Right hindlimb (tissue), 1 donor: ENCODE data around the gene TSR3.

Source experiments
- DNase-seq: peaks from one replicate; pipeline ENCODE4 v3.0.0-alpha.2; 2018

Gene TSR3

DNA sequence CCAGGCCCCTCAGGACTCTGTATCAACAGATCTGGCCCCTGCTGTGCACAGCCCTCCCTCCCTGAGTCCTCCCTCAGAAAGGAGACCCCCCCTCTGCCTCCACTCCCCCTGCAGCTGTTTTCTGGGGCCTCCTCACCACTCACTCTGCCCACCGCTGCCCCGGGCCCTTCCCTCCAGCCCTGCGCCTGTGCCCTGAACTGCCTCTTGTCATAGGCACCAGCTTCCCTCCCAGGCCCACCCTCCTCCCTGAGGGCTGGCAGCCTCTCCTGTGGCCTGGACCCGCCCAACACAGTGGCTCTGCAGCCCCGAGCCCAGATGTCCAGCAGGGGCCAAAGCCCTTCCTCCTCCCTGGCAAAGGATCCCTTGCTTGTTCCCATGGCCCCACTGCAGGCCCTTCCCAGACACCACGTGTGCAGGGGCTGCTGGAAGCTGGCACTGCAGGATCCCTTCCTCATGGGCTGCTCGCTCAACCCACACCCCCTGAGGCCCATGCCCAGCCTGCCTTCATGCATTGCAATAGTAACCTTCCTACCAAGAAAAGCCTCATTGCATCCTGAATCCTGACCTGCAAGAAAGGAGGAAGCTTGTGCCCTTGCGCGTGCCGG is 25.8 kb upstream of the TSR3 start:
- DNase-seq: no peak

GRCh38 chr16:1375741-1376410 is 24.2 kb upstream of the TSR3 start:
- no peak for DNase-seq

DNA sequence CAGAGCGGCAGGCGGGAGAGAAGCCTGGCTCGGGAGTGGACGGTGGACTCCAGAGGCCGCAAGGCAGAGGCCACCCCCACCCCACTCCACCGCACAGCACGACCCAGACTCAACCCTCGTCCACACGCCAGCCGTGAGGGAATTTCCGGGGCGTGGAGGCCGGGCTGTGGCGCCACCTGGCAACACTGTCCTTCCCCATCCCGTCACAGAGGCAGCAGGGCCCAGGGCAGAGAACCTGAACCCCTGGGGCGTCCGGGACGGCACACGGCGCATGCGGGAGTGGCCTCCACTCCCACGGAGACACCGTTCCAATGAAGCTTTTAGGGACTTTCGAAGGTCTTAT is 23.6 kb upstream of the TSR3 start:
- no peak for DNase-seq

DNA sequence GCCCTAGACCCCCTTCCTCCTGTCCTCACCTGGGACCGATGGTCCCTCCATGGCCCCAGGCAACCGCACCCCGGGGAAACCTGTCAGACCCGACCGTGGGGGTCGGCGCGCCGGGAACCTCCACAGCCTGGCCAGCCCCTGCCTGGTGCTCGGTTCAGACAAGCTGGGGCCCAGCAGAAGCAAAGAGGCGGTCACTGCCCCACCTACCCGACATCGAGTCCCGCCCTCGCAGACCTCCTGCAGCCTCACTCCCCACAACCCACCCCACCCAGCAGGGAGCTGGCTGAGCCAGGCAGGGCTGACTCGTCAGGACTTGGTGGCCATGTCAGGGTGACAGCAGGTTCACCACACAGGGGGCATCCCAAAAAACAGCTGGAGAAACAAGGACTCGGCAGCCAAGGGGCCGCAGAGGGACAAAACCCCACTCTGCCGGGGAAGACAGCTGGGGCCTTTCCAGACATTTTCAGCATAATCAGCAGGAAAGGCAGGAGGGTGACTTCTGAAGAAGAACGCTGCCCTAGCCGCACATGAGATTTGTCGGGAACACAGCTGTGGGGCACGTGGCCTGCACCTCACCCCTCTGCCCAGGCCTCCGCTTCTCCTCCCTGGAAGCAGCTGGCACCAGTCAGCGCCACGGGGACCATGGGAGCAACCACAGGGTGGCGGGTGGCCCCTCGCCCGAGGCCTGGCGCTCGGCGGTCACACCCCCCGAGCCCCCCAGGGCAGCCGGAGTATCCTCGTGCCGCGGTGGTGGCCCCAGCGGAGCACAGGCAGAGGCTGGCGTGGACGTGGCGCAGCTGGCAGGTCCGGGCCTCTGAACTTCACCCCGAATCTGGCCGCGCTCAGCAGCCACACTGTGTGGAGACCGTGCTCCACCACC is 23.0 kb upstream of the TSR3 start:
- DNase-seq: no peak

- no peak for DNase-seq
Measured at GRCh38 chr16:1372292-1372950, 20.7 kb upstream of the TSR3 start.

DNA sequence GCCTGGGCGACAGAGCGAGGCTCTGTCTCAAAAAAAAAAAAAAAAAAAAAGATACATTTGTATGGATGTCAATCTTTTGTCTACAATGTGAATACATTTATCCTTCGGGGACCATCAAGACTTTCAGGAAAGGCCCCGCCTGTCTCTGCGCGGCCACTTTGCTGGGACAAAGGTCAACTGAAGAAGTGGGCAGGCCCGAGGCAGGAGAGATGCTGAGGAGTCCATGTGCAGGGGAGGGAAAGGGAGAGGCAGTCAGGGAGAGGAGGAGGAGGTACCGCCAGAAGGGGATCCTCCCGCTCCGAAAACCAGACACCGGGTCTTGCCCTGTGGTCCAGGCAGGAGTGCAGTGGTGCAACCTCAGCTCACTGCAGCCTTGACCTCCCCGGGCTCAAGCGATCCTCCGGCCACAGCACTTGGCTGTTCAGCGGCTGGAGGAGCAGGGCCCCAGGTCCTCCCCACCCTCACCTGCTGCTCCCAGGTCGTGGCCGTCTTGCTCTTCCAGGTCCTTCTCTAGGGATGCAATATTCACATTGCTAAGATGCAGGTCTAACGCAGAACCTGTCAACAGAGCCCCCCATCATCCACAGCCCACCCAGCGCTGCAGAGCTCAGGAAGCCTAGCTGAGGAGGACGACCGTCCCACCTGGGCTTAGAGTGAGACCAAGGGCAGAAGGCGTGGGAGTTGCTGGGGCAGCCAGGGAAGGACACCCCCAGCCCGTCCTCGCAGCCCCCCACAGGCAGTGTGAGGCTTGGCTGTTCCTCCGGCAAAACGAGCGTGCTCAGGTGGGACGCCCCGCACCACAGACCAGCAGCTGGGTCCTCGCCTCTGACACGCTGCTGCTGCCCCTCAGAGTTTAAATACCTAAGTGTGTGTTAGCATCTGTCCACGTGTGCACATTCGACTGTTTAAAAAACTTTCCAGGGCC is 19.6 kb upstream of the TSR3 start:
- DNase-seq: no peak

DNA sequence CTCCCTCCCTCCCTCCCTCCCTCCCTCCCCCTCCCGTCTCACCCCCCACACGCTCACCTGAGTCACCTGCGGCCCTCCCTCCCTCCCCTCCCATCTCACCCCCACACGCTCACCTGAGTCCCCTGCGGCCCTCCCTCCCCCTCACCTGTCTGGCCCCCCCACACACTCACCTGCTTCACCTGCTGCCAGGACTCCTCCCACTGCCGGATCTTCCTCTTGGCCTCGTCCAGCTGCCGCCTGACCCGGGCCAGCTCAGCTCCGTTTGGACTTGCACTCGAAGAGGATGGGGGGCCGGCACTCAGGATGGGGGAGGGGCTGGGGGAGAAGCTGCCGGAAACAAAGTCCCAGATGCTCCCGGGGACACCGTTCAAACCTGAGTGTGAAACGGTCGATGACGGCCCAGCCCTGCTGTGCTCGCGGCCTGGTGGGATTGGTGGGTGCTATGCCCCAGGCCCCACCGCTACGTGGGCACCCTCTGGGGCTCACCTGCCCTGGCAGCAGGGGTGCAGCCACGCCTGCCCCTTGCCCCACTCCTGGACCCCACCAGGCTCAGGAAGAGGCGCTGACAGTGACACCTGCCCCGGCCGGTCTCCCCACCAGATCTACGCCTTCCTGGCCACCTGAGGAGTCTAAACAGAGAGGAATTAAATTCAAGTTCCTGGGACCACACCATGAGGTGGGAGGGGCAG is 16.0 kb upstream of the TSR3 start:
- DNase-seq: no peak

GRCh38 chr16:1366712-1367299 is 15.1 kb upstream of the TSR3 start:
- DNase-seq: no peak

GRCh38 chr16:1366060-1366711 is 14.5 kb upstream of the TSR3 start:
- no peak for DNase-seq

- no peak for DNase-seq
Measured at GRCh38 chr16:1364510-1364909, 12.8 kb upstream of the TSR3 start.

GRCh38 chr16:1363501-1364041 is 11.9 kb upstream of the TSR3 start:
- no peak for DNase-seq

- no peak for DNase-seq
Measured at GRCh38 chr16:1362807-1363206, 11.1 kb upstream of the TSR3 start.

DNA sequence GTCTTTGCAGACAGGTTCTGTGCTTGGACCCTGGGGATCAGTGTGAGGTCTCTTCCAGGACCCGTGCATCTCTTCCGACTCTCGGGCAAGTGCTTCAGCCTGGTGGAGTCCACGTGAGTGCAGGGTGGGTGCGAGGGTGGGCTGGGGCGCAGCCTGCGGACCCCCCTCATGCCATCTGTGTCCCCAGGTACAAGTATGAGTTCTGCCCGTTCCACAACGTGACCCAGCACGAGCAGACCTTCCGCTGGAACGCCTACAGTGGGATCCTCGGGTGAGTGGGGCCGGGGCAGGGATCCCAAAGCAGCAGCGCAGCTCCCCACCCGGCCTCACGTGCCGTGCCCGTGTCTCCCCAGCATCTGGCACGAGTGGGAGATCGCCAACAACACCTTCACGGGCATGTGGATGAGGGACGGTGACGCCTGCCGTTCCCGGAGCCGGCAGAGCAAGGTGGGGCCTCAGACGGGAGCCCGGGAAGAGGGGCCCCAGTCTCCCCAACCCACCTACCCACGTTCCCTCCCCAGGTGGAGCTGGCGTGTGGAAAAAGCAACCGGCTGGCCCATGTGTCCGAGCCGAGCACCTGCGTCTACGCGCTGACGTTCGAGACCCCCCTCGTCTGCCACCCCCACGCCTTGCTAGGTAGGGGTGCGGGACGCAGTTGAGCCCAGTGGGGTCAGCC is 10.1 kb upstream of the TSR3 start:
- DNase-seq: no peak

GRCh38 chr16:1357906-1358566 is 6.4 kb upstream of the TSR3 start:
- no peak for DNase-seq

DNA sequence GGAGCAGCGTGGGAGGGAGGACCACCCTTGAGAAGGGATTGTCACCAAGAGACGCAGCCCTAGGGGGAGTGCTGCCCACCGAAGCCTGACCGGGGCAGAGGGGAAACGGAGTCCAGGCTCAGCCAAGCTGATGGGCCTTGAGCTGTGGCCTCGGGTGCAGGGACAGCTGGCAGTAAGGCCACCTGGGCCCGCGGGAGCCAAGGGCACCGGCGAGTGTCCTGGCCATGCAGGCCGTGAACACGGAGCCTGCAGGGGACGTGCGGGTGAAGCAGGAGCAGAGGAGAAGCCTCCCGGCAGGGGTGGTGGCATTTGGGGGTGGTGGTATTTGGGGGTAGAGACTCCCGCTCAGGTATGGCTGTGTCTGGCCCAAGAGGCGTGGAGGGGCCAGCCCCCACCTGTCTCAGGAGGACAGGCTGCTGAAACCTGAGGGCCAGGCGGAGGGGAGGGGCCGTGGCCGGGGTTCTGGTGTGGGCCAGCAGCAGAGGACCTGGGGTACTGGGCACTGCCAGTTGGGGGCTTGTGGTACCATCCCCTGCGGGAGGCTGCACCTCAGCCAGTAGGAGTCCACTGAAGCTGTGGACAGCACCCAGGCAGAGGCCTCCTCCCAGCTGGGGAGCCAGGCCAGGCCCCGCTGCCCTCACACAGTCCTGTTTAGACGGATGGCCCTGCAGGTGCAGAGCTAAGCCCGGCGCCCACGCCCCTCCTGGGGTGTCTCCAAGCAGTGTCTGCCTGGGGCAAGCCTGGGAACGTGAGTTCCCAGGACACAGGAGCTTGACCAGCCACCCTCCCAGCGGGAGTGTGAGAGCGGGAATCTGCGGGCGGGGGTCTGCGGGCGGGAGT is 4.6 kb upstream of the TSR3 start:
- no peak for DNase-seq

GRCh38 chr16:1355591-1355990 is 3.9 kb upstream of the TSR3 start:
- DNase-seq: no peak

DNA sequence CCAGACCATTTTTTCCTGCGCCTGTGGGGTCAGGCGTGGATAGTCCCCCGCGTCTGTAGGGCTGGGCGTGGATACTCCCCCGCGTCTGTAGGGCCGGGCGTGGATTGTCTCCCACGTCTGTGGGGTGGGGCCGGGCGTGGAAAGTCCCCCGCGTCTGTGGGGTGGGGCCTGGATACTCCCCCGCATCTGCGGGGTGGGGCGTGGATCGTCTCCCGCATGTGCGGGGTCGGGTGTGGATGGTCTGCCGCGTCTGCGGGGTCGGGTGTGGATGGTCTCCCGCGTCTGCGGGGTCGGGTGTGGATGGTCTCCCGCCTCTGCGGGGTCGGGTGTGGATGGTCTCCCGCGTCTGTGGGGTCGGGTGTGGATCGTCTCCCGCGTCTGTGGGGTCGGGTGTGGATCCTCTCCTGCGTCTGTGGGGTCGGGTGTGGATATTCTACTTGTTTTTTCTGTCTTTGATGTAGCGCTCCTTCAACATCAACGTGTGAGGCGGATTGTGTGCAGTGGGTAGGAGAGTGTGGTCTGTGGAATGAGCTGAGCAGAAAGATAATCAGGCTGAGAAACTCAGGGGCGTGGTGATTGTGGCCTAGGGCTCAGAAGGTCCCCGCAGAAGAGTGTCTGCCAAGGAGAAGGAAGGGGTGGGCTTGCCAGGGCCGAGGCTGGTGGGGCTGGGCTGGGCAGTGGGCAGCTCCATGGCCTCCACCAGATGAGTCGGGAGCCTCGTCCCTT is 3.3 kb upstream of the TSR3 start:
- no peak for DNase-seq

DNA sequence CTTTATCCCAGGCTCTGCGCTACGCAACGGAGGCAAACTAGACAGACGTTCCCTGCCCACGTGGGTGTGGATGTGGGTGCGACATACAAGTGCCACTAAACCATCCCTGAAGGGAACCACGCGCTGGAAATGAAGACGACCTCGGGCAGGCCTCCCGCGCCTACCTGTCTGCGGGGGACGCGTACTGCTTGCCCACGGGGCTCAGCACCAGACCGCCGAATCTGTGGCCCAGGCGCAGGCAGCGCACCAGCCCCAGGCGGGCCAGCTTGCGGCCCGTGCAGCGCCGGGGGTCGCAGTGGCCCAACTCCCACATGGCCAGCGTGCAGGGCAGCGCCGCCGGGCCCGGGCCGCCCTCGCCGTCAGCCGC is 480 bp downstream of the TSR3 start:
- no peak for DNase-seq
